SH-SY5Y (cell line): ENCODE data around the gene TCF7L1.

Experiments
- GATA2 ChIP-seq: IDR thresholded peaks from 2 replicates; pipeline ENCODE4 v1.6.1; 2011; ENCODE audit warnings: mild to moderate bottlenecking, low read depth, low read length
- GATA3 ChIP-seq: IDR thresholded peaks from 2 replicates; pipeline ENCODE4 v1.6.1; 2011; ENCODE audit warnings: low read depth, mild to moderate bottlenecking, low read length, moderate library complexity

The TCF7L1 gene

GRCh38 chr2:85132834-85133637, at the start of gene TCF7L1:
TSS of gene TCF7L1 (plus strand) at chr2:85133392. CDS start at chr2:85133685, 293 bp downstream.
- TF ChIP-seq GATA3 = no peak
- TF ChIP-seq GATA2 = no peak

GRCh38 chr2:85085563-85085962, 47.6 kb upstream of the TCF7L1 start:
- TF ChIP-seq GATA3 = no peak

- no peak for TF ChIP-seq GATA3
- TF ChIP-seq GATA2 = no peak
These were observed 45.7 kb upstream of the TCF7L1 start for GRCh38 chr2:85087541-85087940.

GRCh38 chr2:85088921-85089320, 44.3 kb upstream of the TCF7L1 start:
- no peak for TF ChIP-seq GATA2
- no peak for TF ChIP-seq GATA3

GRCh38 chr2:85089585-85089984, 43.6 kb upstream of the TCF7L1 start:
- TF ChIP-seq GATA2 = no peak
- no peak for TF ChIP-seq GATA3

- TF ChIP-seq GATA2 (no peak), GATA3 (no peak)
These were observed 41.4 kb upstream of the TCF7L1 start for GRCh38 chr2:85091838-85092237.

- TF ChIP-seq GATA2 (no peak), GATA3 (no peak)
These were observed 38.1 kb upstream of the TCF7L1 start for GRCh38 chr2:85095094-85095493.

- TF ChIP-seq GATA2 (no peak), GATA3 (no peak)
These were observed 36.6 kb upstream of the TCF7L1 start for GRCh38 chr2:85096616-85097015.

GRCh38 chr2:85104228-85104627, 29.0 kb upstream of the TCF7L1 start:
- no peak for TF ChIP-seq GATA3
- no peak for TF ChIP-seq GATA2

- TF ChIP-seq GATA2 (peak; percentile 84), GATA3 (peak; percentile 81)
These were observed 26.6 kb upstream of the TCF7L1 start for GRCh38 chr2:85106489-85107180.

- TF ChIP-seq GATA3 (no peak), GATA2 (no peak)
These were observed 22.1 kb upstream of the TCF7L1 start for GRCh38 chr2:85110991-85111560.

- no peak for TF ChIP-seq GATA2
- no peak for TF ChIP-seq GATA3
These were observed 21.3 kb upstream of the TCF7L1 start for GRCh38 chr2:85111819-85112281.

GRCh38 chr2:85112906-85113625, 20.1 kb upstream of the TCF7L1 start:
- no peak for TF ChIP-seq GATA2

GRCh38 chr2:85114586-85115330, 18.4 kb upstream of the TCF7L1 start:
- no peak for TF ChIP-seq GATA2
- TF ChIP-seq GATA3 = no peak
